ENCODE results near the gene MRPL45.

Gene MRPL45

DNA sequence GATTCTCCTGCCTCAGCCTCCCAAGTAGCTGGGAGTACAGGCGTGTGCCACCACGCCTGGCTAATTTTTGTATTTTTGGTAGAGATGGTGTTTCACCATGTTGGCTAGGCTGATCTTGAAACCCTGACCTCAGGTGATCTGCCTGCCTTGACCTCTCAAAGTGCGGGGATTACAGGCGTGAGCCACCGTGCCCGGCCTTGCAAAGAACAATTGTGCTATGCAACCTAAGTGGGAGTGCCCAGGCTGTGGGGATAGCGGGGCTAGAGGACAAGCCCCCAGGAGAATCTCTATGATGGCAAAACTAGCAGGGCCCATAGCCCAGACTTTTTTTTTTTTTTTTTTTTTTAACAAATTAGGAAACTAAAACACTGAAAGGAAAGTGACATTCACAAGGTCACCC lies 48.8 kb downstream of the MRPL45 start:
- TF ChIP-seq, protein P1, sequence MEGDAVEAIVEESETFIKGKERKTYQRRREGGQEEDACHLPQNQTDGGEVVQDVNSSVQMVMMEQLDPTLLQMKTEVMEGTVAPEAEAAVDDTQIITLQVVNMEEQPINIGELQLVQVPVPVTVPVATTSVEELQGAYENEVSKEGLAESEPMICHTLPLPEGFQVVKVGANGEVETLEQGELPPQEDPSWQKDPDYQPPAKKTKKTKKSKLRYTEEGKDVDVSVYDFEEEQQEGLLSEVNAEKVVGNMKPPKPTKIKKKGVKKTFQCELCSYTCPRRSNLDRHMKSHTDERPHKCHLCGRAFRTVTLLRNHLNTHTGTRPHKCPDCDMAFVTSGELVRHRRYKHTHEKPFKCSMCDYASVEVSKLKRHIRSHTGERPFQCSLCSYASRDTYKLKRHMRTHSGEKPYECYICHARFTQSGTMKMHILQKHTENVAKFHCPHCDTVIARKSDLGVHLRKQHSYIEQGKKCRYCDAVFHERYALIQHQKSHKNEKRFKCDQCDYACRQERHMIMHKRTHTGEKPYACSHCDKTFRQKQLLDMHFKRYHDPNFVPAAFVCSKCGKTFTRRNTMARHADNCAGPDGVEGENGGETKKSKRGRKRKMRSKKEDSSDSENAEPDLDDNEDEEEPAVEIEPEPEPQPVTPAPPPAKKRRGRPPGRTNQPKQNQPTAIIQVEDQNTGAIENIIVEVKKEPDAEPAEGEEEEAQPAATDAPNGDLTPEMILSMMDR (conservative IDR thresholded peaks at IDR 0.05; ENCODE audit: low read depth, low read length) = no peak
- DNase-seq (ENCODE audit: low read depth) = no peak

DNA sequence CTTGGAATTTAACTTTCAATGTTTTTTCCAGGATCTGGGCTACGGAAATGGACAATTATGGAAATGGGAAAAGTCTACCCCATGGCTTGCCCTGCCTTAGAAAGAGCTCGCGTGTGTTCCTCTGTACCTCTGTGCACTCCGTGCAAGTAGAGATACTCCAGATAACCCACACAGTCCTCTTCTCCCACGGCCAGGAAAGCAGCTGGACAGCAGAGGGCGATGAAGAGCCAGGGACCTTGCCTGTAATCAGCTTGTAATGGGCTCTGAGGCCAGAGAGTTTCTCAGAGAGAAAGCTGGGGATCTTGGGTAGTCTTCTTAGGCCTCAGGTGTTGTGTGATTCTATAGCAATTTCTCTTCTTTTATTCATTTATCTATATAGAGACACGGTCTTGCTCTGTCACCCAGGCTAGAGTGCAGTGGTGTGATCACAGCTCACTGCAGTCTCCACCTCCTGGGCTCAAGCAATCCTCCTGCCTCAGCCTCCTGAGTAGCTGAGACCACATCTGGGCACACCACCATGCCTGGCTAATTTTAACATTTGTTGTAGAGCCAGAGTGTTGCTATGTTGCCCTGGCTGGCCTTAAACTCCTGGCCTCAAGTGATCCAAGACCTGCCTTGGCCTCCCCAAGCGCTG lies 52.2 kb downstream of the MRPL45 start:
- no peak overlapping the region for H3K4me3 ChIP-seq (ENCODE audit: low read length)
- TF ChIP-seq, protein P1 (conservative IDR thresholded peaks at IDR 0.05; ENCODE audit: low read depth, low read length) = peak; percentile 99

More for the DNA sequence above, 48.8 kb downstream of the MRPL45 start:
- H3K4me3 ChIP-seq (ENCODE audit: low read length) = no peak overlapping the region

DNA sequence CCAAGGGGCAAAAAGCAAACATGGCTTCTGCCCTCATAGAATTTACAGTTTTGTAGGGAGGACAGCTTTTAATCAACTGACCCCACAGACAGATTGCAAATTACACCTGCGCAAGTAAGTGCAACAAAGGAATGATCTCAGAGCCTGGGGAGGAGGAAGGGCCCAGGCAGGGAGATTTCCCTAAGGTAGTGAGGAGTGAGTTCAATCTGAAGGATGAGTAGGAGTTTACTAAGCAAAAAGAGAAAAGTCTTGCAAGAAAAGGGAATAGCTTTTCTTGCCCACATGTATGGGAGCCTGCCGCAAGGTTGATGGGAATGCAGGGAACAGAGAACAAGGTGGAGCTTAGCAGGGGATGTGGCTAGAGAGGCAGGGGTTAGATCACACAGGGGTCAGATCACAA lies 53.1 kb downstream of the MRPL45 start:
- no peak overlapping the region for H3K4me3 ChIP-seq (ENCODE audit: low read length)
- TF ChIP-seq, protein P1 (conservative IDR thresholded peaks at IDR 0.05; ENCODE audit: low read depth, low read length) = no peak

More for the DNA sequence above, 52.2 kb downstream of the MRPL45 start:
- DNase-seq (ENCODE audit: low read depth) = peak; percentile 37

DNA sequence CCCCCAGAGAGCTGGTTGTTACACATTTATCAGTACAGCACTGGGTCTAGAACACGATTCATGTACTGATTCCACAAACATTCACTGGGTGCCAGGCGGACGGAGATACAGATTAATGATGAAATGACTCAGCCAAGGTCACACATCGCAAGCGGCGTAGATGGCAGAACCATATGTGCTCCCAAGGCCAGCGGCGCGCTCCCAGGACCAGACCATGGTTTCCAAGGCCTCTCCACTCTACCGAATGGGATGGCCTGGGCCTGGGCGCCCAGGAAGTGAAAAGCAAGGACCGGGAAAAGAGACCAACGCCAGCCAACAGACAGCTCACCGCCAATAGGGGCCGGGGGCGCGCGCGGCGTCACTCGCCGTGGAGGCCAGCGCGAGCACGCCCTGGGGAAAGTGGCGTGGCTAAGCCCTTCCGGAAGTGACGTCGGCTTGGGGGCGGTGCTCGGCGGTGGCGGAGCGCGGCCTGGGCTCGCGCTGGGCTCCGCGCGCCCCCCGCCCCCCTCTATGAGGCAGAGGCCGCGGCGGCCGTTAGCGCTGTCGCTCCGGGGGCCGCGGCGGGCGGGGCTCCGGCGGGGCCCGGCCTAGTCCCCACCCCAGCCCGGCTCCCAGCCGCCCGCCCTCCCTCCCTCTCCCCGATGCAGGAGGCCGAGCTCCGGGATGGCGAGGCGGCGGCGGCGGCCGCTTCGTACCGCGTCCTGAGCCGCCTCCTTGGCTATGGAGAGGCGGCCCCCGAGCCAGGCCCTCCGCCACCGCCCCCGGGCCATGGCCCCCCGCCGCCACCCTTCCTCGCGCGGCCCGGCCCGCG lies 54.6 kb downstream of the MRPL45 start, which contains the start of gene SOCS7:
Gene SOCS7 (plus strand): TSS at position 433 of the 811 bp plus-strand sequence. CDS start 209 bp downstream, at position 642.
- peak; percentile 60 for DNase-seq (ENCODE audit: low read depth)
- H3K4me3 ChIP-seq (ENCODE audit: low read length) = peak within 1 kb of the TSS; percentile 69
- TF ChIP-seq, protein P1 (conservative IDR thresholded peaks at IDR 0.05; ENCODE audit: low read depth, low read length) = no peak

More for the DNA sequence above, 53.1 kb downstream of the MRPL45 start:
- DNase-seq (ENCODE audit: low read depth) = no peak

DNA sequence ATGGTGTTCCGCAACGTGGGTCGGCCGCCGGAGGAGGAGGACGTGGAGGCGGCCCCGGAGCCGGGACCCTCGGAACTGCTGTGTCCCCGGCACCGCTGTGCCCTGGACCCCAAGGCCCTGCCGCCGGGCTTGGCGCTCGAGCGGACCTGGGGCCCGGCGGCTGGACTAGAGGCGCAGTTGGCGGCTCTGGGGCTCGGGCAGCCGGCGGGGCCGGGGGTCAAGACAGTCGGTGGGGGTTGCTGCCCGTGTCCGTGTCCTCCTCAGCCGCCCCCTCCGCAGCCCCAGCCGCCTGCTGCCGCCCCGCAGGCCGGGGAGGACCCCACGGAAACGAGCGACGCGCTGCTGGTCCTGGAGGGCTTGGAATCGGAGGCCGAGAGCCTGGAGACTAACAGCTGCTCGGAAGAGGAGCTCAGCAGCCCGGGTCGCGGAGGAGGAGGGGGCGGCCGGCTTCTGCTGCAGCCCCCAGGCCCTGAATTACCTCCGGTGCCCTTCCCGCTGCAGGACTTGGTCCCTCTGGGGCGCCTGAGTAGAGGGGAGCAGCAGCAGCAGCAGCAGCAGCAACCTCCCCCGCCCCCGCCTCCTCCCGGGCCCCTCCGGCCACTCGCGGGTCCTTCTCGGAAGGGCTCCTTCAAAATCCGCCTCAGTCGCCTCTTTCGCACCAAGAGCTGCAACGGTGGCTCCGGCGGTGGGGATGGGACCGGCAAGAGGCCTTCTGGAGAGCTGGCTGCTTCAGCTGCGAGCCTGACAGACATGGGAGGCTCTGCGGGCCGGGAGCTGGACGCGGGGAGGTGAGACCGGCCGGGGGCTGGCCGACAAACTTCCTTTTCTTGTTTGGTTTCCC lies 55.5 kb downstream of the MRPL45 start:
- peak overlapping the region; percentile 69 for H3K4me3 ChIP-seq (ENCODE audit: low read length)
- TF ChIP-seq, protein P1 (conservative IDR thresholded peaks at IDR 0.05; ENCODE audit: low read depth, low read length) = no peak
- no peak for DNase-seq (ENCODE audit: low read depth)

DNA sequence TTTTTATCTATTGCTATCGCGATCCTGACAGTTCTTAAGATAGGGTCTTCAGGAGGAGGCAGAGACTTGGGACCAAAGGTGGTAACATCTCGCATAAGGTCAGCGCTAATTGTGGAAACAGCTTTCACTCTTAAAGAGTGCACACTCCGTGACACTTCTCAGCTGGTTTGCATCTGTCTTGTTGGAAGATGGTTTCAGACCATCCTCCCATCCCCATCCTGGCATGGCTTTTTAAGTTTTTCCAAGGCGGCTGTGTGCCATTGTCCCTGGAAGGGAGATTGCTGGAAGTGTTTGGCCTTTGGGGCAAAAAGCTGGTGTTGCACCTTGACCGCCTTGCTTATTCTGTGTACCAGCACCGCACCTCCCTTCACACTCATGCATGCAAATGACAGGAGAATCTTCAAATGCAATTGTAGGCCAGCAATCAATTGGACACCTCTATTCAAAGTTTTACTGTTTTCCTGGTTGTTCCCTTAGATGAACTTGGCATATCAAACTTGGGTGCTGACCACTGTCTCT lies 56.2 kb downstream of the MRPL45 start:
- DNase-seq (ENCODE audit: low read depth) = no peak

More for the DNA sequence above, 56.2 kb downstream of the MRPL45 start:
- TF ChIP-seq, protein P1 (conservative IDR thresholded peaks at IDR 0.05; ENCODE audit: low read depth, low read length) = no peak
- peak overlapping the region; percentile 69 for H3K4me3 ChIP-seq (ENCODE audit: low read length)

Measured in retinal pigment epithelial cell (primary cell).